HepG2 (cell line): Measurements from ENCODE around the gene PALM. TPM values are rescaled to one million over a fixed set of nuclear protein-coding genes. Genes with fewer than 3 reads are reported as not detected.

Source experiments
- CTCF ChIP-seq: sonication (generic); formaldehyde crosslinking; IDR thresholded peaks from 2 replicates; pipeline ENCODE4 v1.5.0; 2020; ENCODE audit warnings: mild to moderate bottlenecking, missing genetic modification reagents, moderate library complexity
- DNMT3B ChIP-seq: conservative IDR thresholded peaks from 2 replicates; pipeline ENCODE4 v1.6.1; 2016; ENCODE audit warnings: missing biosample characterization, control low read depth
- ESRRA ChIP-seq: sonication (generic); formaldehyde crosslinking; IDR thresholded peaks from 2 replicates; pipeline ENCODE4 v1.5.1; 2020; ENCODE audit warnings: mild to moderate bottlenecking, low read depth, missing genetic modification reagents
- HBP1 ChIP-seq: IDR thresholded peaks from 2 replicates; pipeline ENCODE4 v1.6.1; 2016; ENCODE audit warnings: low read depth, control low read depth
- HNRNPL ChIP-seq: fragments of 200-400 bp; formaldehyde crosslinking; IDR thresholded peaks from 2 replicates; pipeline ENCODE4 v1.6.1; 2017; ENCODE audit warnings: mild to moderate bottlenecking, low read depth, low read length
- IKZF5 ChIP-seq: IDR thresholded peaks from 2 replicates; pipeline ENCODE4 v1.6.1; 2018; ENCODE audit warnings: missing genetic modification reagents, mild to moderate bottlenecking, missing compliant biosample characterization
- JDP2 ChIP-seq: sonication (generic); formaldehyde crosslinking; IDR thresholded peaks from 2 replicates; pipeline ENCODE4 v1.8.1; 2022; ENCODE audit warnings: missing genetic modification reagents, borderline replicate concordance
- JUN ChIP-seq: sonication (generic); formaldehyde crosslinking; IDR thresholded peaks from 2 replicates; pipeline ENCODE4 v1.4.0; 2020; ENCODE audit warnings: mild to moderate bottlenecking, missing genetic modification reagents
- MATR3 ChIP-seq: sonication (generic); formaldehyde crosslinking; IDR thresholded peaks from 2 replicates; pipeline ENCODE4 v1.4.0; 2020; ENCODE audit warnings: missing genetic modification reagents
- MXD1 ChIP-seq: sonication (generic); formaldehyde crosslinking; IDR thresholded peaks from 2 replicates; pipeline ENCODE4 v1.4.0; 2020; ENCODE audit warnings: mild to moderate bottlenecking, missing genetic modification reagents
- NR2C2 ChIP-seq: sonication (generic); formaldehyde crosslinking; IDR thresholded peaks from 2 replicates; pipeline ENCODE4 v1.4.0; 2020; ENCODE audit warnings: missing genetic modification reagents, mild to moderate bottlenecking, moderate library complexity, borderline replicate concordance
- POLR2AphosphoS5 ChIP-seq: IDR thresholded peaks from 2 replicates; pipeline ENCODE4 v1.6.1; 2012; ENCODE audit warnings: low read depth, low read length
- PRDM15 ChIP-seq: sonication (generic); formaldehyde crosslinking; IDR thresholded peaks from 2 replicates; pipeline ENCODE4 v1.4.0; 2020; ENCODE audit warnings: missing genetic modification reagents
- SOX13 ChIP-seq, 3 experiments: fragments of 450-650 bp in 1 of 3; sonication (generic) in 1 of 3; formaldehyde crosslinking in 1 of 3; IDR thresholded peaks in 2 of 3; conservative IDR thresholded peaks in 1 of 3; 2 replicates each; pipeline versions ENCODE4 v1.5.0 to v1.6.1; 2016 to 2020; ENCODE audit warnings: antibody characterized with exemption in 1 of 3, mild to moderate bottlenecking in 1 of 3, missing compliant biosample characterization in 1 of 3, missing genetic modification reagents in 1 of 3, moderate library complexity in 1 of 3
- TARDBP ChIP-seq: sonication (generic); formaldehyde crosslinking; IDR thresholded peaks from 2 replicates; pipeline ENCODE4 v1.8.0; 2022; ENCODE audit warnings: mild to moderate bottlenecking, missing genetic modification reagents
- THAP11 ChIP-seq: IDR thresholded peaks from 2 replicates; pipeline ENCODE4 v1.6.1; 2016; ENCODE audit warnings: missing biosample characterization, missing genetic modification reagents
- ZBTB42 ChIP-seq: sonication (generic); formaldehyde crosslinking; IDR thresholded peaks from 2 replicates; pipeline ENCODE4 v1.5.0; 2020; ENCODE audit warnings: mild to moderate bottlenecking, missing genetic modification reagents
- ZFP1 ChIP-seq: IDR thresholded peaks from 2 replicates; pipeline ENCODE4 v1.6.1; 2016
- ZNF530 ChIP-seq: sonication (generic); formaldehyde crosslinking; IDR thresholded peaks from 2 replicates; pipeline ENCODE4 v1.5.0; 2020; ENCODE audit warnings: low read depth, mild to moderate bottlenecking, missing genetic modification reagents
- ZNF580 ChIP-seq: IDR thresholded peaks from 2 replicates; pipeline ENCODE4 v1.6.1; 2016; ENCODE audit warnings: low read depth, borderline replicate concordance
- polyA plus RNA-seq, 8 experiments: library from polyadenylated mRNA; depleted of rRNA in 3 of 8; stranded (reverse) in 7 of 8; unstranded in 1 of 8; fragments of >200 nt; fragmentation: Illumina TruSeq in 4 of 8; extraction: Trizol in 4 of 8; gene quantifications; 2 replicates each; pipeline versions ENCODE4 v1.2.1 to v1.2.3, GENCODE V29; 2011 to 2016; ENCODE audit warnings: low read depth in 4 of 8, missing spikeins in 1 of 8, mixed read lengths in 1 of 8; ENCODE audit not compliant: insufficient read depth in 1 of 8
- total RNA-seq, 5 experiments: library from RNA; depleted of rRNA; stranded (reverse); fragments of >200 nt; fragmentation: Illumina TruSeq; extraction: Trizol; gene quantifications; 2 replicates each; pipeline ENCODE4 v1.2.3, GENCODE V29; 2016; ENCODE audit warnings: low read depth in 1 of 5

Gene PALM
- total and polyA plus RNA-seq, 2 of the 13 experiments (the other 11 are each of a cell fraction or from before 2014, with no cell fraction given): 4.0 to 9.7 TPM

GRCh38 chr19:718991-719512 lies 10.3 kb downstream of the PALM start (continued):
- TF ChIP-seq IKZF5 (CRISPR knock-in tag) (peak; percentile 31; the same call in 1 of the 2 replicates), PRDM15 (no peak), NR2C2 (CRISPR knock-in tag) (0 out of 2 replicates have a peak, but pooled peaks have one; percentile 38), CTCF (0 out of 2 replicates have a peak, but pooled peaks have one; percentile 23), ZNF530 (CRISPR knock-in tag) (no peak), ZBTB42 (CRISPR knock-in tag) (0 out of 2 replicates have a peak, but pooled peaks have one; percentile 72), HNRNPL (no peak), DNMT3B (CRISPR knock-in tag) (0 out of 2 replicates have a peak, but pooled peaks have one; percentile 53), MXD1 (0 out of 2 replicates have a peak, but pooled peaks have one; percentile 54), POLR2AphosphoS5 (no peak), TARDBP (peak; percentile 51; the same call in 1 of the 2 replicates), HBP1 (CRISPR knock-in tag) (no peak), ESRRA (peak; percentile 82; the same call in 1 of the 2 replicates), THAP11 (CRISPR knock-in tag) (peak; percentile 43; the same call in 1 of the 2 replicates), SOX13 (IDR thresholded peaks at IDR 0.05) (no peak), SOX13 (CRISPR knock-in tag; conservative IDR thresholded peaks at IDR 0.05 in 1 of 2, IDR thresholded peaks at IDR 0.05 in 1 of 2) (peak in 1 of 2 experiments; percentile 51; a peak in 2 of 4 replicates), JUN (CRISPR knock-in tag) (no peak), ZFP1 (no peak), ZNF580 (no peak), MATR3 (CRISPR knock-in tag) (no peak), JDP2 (CRISPR knock-in tag) (no peak)
